CD4-positive, alpha-beta T cell (primary cell): ENCODE results near the gene TRMU. TPM values are rescaled to one million over a fixed set of nuclear protein-coding genes. Genes with fewer than 3 reads are reported as not detected.
"Not testable (repeated sequence)": the region's sequence is repeated elsewhere in the genome, so short reads cannot be mapped to it uniquely, and the experiment has no call there.

Experiments
- ATAC-seq: fragments of 200-7000 bp; cut with Tn5 transposase; one replicate; pipeline ENCODE4 v1.10.0; 2022; ENCODE audit warnings: mild to moderate bottlenecking; ENCODE audit not compliant: poor library complexity
- CTCF ChIA-PET: fragments of 350-600 bp; sonication (Branson Sonifier 250); formaldehyde crosslinking; loops from one replicate; lab custom pipeline; 2021; ENCODE audit warnings: antibody characterized with exemption, inconsistent platforms; lab: Charles Lee
- POLR2A ChIA-PET: fragments of 350-600 bp; sonication (Branson Sonifier 250); formaldehyde crosslinking; loops from one replicate; lab custom pipeline; 2021; ENCODE audit warnings: antibody characterized with exemption, inconsistent platforms; lab: Charles Lee
- DNase-seq, 14 experiments: peaks; one replicate each; pipeline ENCODE4 v3.0.0-alpha.2; 2013 to 2020; ENCODE audit warnings: mixed read lengths in 2 of 14
- H3K27ac ChIP-seq, 2 donors: one replicate each; pipeline versions ENCODE4 v1.5.1 to v1.7.0; 2013; ENCODE audit warnings: low read length in 2 of 2, low read depth in 1 of 2, mild to moderate bottlenecking in 1 of 2
- H3K27me3 ChIP-seq, 2 experiments: 1 replicate in 1 of 2; 2 replicates in 1 of 2; pipeline versions ENCODE4 v1.6.1 to v1.7.0; 2013; ENCODE audit warnings: low read length in 2 of 2, control low read depth in 1 of 2, mild to moderate bottlenecking in 1 of 2, moderate library complexity in 1 of 2; ENCODE audit not compliant: insufficient read depth in 2 of 2, control insufficient read depth in 1 of 2
- H3K36me3 ChIP-seq: one replicate; pipeline ENCODE4 v1.6.1; 2013; ENCODE audit warnings: low read length, control low read depth; ENCODE audit not compliant: insufficient read depth
- H3K4me1 ChIP-seq: one replicate; pipeline ENCODE4 v1.6.1; 2013; ENCODE audit warnings: low read length, control low read depth; ENCODE audit not compliant: insufficient read depth
- H3K4me3 ChIP-seq: one replicate; pipeline ENCODE4 v1.5.1; 2013; ENCODE audit warnings: mild to moderate bottlenecking, low read length, moderate library complexity
- H3K9me3 ChIP-seq, 2 experiments: 1 replicate in 1 of 2; 2 replicates in 1 of 2; pipeline versions ENCODE4 v1.6.1 to v1.7.0; 2013; ENCODE audit warnings: low read length in 2 of 2, mild to moderate bottlenecking in 2 of 2, control low read depth in 1 of 2, moderate library complexity in 1 of 2; ENCODE audit not compliant: control insufficient read depth in 1 of 2, insufficient read depth in 1 of 2
- H3K27ac Mint-ChIP-seq: one replicate; pipeline ENCODE4 v1.8.0; 2020; ENCODE audit warnings: mixed read lengths
- H3K27me3 Mint-ChIP-seq: one replicate; pipeline ENCODE4 v1.8.0; 2021; ENCODE audit warnings: mixed read lengths
- H3K36me3 Mint-ChIP-seq: one replicate; pipeline ENCODE4 v1.8.0; 2021; ENCODE audit warnings: low read depth, mixed read lengths
- H3K4me1 Mint-ChIP-seq: one replicate; pipeline ENCODE4 v1.8.0; 2021; ENCODE audit warnings: low read depth, mixed read lengths
- H3K4me3 Mint-ChIP-seq: one replicate; pipeline ENCODE4 v1.8.0; 2020; ENCODE audit warnings: mild to moderate bottlenecking, mixed read lengths
- H3K9me3 Mint-ChIP-seq: one replicate; pipeline ENCODE4 v1.8.0; 2020; ENCODE audit warnings: mixed read lengths
- CTCF ChIP-seq: fragments of 200-600 bp; IDR thresholded peaks from one replicate; pipeline ENCODE4 v1.8.0; 2022; ENCODE audit warnings: antibody characterized with exemption, mild to moderate bottlenecking
- intact Hi-C, 2 experiments: fragments of 100-400 bp; cut with DNase I in 1 of 2; cut with micrococcal nuclease in 1 of 2; formaldehyde crosslinking; loops; one replicate each; pipeline versions ENCODE4 v1.15.1 to v1.9.0; 2023 to 2025; cut with DNase I, micrococcal nuclease
- total RNA-seq, 174 experiments: library from RNA in 2 of 174; stranded (reverse) in 2 of 174; gene quantifications; one replicate each; pipeline ENCODE4 v1.2.3 and lab custom pipeline; 2021 to 2026

TRMU gene
- total RNA-seq, 2 experiments from 2014 or later: 65.2 to 65.4 TPM

GRCh38 chr22:46399251-46400024, 63.9 kb downstream of the TRMU start:
- no peaks in the 10 kb centered on the region for H3K9me3 Mint-ChIP-seq
- H3K36me3 Mint-ChIP-seq: no peaks in the 10 kb centered on the region
- Histone ChIP-seq H3K36me3 (no peaks in the 10 kb centered on the region), H3K9me3 (no peaks in the 10 kb centered on the region), H3K4me1 (peaks cover 9% of the 10 kb centered on the region), H3K27me3 (no peaks in the 10 kb centered on the region), H3K27ac (no peak overlapping the region), H3K4me3 (no peak overlapping the region)
- CTCF ChIA-PET: no interaction called here
- POLR2A ChIA-PET: no interaction called here
- H3K4me1 Mint-ChIP-seq: no peaks in the 10 kb centered on the region
- H3K27ac Mint-ChIP-seq: no peak overlapping the region
- no peak for ATAC-seq
- H3K27me3 Mint-ChIP-seq: no peaks in the 10 kb centered on the region
- intact Hi-C loops: loop anchor here in 1 of 2 experiments (10.0 kb wide), 1 partner anchor 105 kb away; no protein-coding TSS in a partner anchor
- no peak for TF ChIP-seq CTCF
- peak in 1 of 14 experiments; percentile 17 for DNase-seq
- H3K4me3 Mint-ChIP-seq: no peak overlapping the region

GRCh38 chr22:46401370-46401769, 65.9 kb downstream of the TRMU start:
- no peaks in the 10 kb centered on the region for H3K36me3 Mint-ChIP-seq
- no peaks in the 10 kb centered on the region for H3K9me3 Mint-ChIP-seq
- Histone ChIP-seq H3K27me3 (no peaks in the 10 kb centered on the region), H3K4me1 (peaks cover 9% of the 10 kb centered on the region), H3K36me3 (no peaks in the 10 kb centered on the region), H3K9me3 (no peaks in the 10 kb centered on the region), H3K4me3 (no peak overlapping the region), H3K27ac (no peak overlapping the region)
- DNase-seq: no peak
- no peak overlapping the region for H3K4me3 Mint-ChIP-seq
- H3K27me3 Mint-ChIP-seq: no peaks in the 10 kb centered on the region
- intact Hi-C loops: no loop called here
- no peaks in the 10 kb centered on the region for H3K4me1 Mint-ChIP-seq
- TF ChIP-seq CTCF: no peak
- ChIA-PET POLR2A (no interaction called here), CTCF (no interaction called here)
- no peak for ATAC-seq
- H3K27ac Mint-ChIP-seq: no peak overlapping the region

- Mint-ChIP-seq H3K9me3 (no peaks in the 10 kb centered on the region), H3K27me3 (no peaks in the 10 kb centered on the region), H3K4me1 (no peaks in the 10 kb centered on the region), H3K4me3 (no peak overlapping the region), H3K36me3 (no peaks in the 10 kb centered on the region), H3K27ac (no peak overlapping the region)
- no peaks in the 10 kb centered on the region for H3K36me3 ChIP-seq
- ATAC-seq (no peak), DNase-seq (peak in 1 of 14 experiments; percentile 32)
- ChIA-PET CTCF (no interaction called here), POLR2A (no interaction called here)
- no peaks in the 10 kb centered on the region for H3K9me3 ChIP-seq
- no peaks in the 10 kb centered on the region for H3K27me3 ChIP-seq
- intact Hi-C loops: no loop called here
- peaks cover 9% of the 10 kb centered on the region for H3K4me1 ChIP-seq
- H3K27ac ChIP-seq: no peak overlapping the region
- no peak overlapping the region for H3K4me3 ChIP-seq
- no peak for TF ChIP-seq CTCF
These were observed 67.0 kb downstream of the TRMU start for GRCh38 chr22:46402505-46402904.

- H3K4me3 ChIP-seq, H3K4me1 ChIP-seq, intact Hi-C loops, H3K27ac ChIP-seq, H3K36me3 ChIP-seq, H3K9me3 Mint-ChIP-seq, H3K27me3 ChIP-seq, CTCF ChIA-PET, H3K27me3 Mint-ChIP-seq, POLR2A ChIA-PET, H3K36me3 Mint-ChIP-seq, H3K4me1 Mint-ChIP-seq, H3K4me3 Mint-ChIP-seq, H3K9me3 ChIP-seq, H3K27ac Mint-ChIP-seq: not testable (repeated sequence)
- DNase-seq: peak in 1 of 14 experiments; percentile 42
- ATAC-seq: peak; percentile 21
These were observed 68.4 kb downstream of the TRMU start for GRCh38 chr22:46403880-46404279.
